ENCODE measurements around the gene HSPBAP1.

HSPBAP1 gene

GRCh38 chr3:122745369-122746021 lies 48.1 kb downstream of the HSPBAP1 start:
- H3K4me3 ChIP-seq (ENCODE audit: low read length) = no peak overlapping the region
- no peak overlapping the region for H3K27ac ChIP-seq (ENCODE audit: low read length)
- no peaks in the 10 kb centered on the region for H3K36me3 ChIP-seq (replicated peaks; ENCODE audit: insufficient read depth, low read length)
- H3K9me2 ChIP-seq (replicated peaks; ENCODE audit: insufficient read depth, low read length) = no peaks in the 10 kb centered on the region
- no peak overlapping the region for H3K9ac ChIP-seq (ENCODE audit: low read length)
- H3K4me2 ChIP-seq (ENCODE audit: low read depth, low read length) = no peak overlapping the region
- DNase-seq = no peak
- no peaks in the 10 kb centered on the region for H3F3A ChIP-seq (ENCODE audit: insufficient read depth, low read length)
- no peak for TF ChIP-seq EZH2phosphoT487 (IDR thresholded peaks at IDR 0.05; ENCODE audit: low read length)
- no peak for TF ChIP-seq EZH2 (optimal IDR thresholded peaks at IDR 0.05; ENCODE audit: low read depth, low read length)
- TF ChIP-seq CTCF (IDR thresholded peaks at IDR 0.05; ENCODE audit: low read length) = no peak
- no peaks in the 10 kb centered on the region for H3K9me3 ChIP-seq (replicated peaks; ENCODE audit: insufficient read depth, low read length)
- H3K79me2 ChIP-seq (ENCODE audit: low read length) = no peaks in the 10 kb centered on the region
- no peaks in the 10 kb centered on the region for H3K4me1 ChIP-seq (ENCODE audit: low read length)
- H2AFZ ChIP-seq (ENCODE audit: low read length) = no peak overlapping the region
- H4K20me1 ChIP-seq (ENCODE audit: insufficient read depth, low read length) = no peaks in the 10 kb centered on the region
- H3K27me3 ChIP-seq (replicated peaks; ENCODE audit: insufficient read depth, low read length) = no peaks in the 10 kb centered on the region

GRCh38 chr3:122743581-122744120 lies 50.0 kb downstream of the HSPBAP1 start:
- no peak for DNase-seq
- no peak for TF ChIP-seq EZH2 (optimal IDR thresholded peaks at IDR 0.05; ENCODE audit: low read depth, low read length)
- no peak for TF ChIP-seq CTCF (IDR thresholded peaks at IDR 0.05; ENCODE audit: low read length)
- no peak for TF ChIP-seq EZH2phosphoT487 (IDR thresholded peaks at IDR 0.05; ENCODE audit: low read length)
- no peak overlapping the region for H3K27ac ChIP-seq (ENCODE audit: low read length)

GRCh38 chr3:122742234-122742633 lies 51.4 kb downstream of the HSPBAP1 start:
- no peak overlapping the region for H2AFZ ChIP-seq (ENCODE audit: low read length)
- no peaks in the 10 kb centered on the region for H3K27me3 ChIP-seq (replicated peaks; ENCODE audit: insufficient read depth, low read length)
- H3K27ac ChIP-seq (ENCODE audit: low read length) = no peak overlapping the region
- DNase-seq = no peak
- H3K4me1 ChIP-seq (ENCODE audit: low read length) = no peaks in the 10 kb centered on the region
- H3K9me3 ChIP-seq (replicated peaks; ENCODE audit: insufficient read depth, low read length) = no peaks in the 10 kb centered on the region
- no peak overlapping the region for H3K9ac ChIP-seq (ENCODE audit: low read length)
- H3K4me3 ChIP-seq (ENCODE audit: low read length) = no peak overlapping the region
- no peak for TF ChIP-seq CTCF (IDR thresholded peaks at IDR 0.05; ENCODE audit: low read length)
- TF ChIP-seq EZH2 (optimal IDR thresholded peaks at IDR 0.05; ENCODE audit: low read depth, low read length) = no peak
- no peak for TF ChIP-seq EZH2phosphoT487 (IDR thresholded peaks at IDR 0.05; ENCODE audit: low read length)
- no peaks in the 10 kb centered on the region for H3F3A ChIP-seq (ENCODE audit: insufficient read depth, low read length)
- H3K9me2 ChIP-seq (replicated peaks; ENCODE audit: insufficient read depth, low read length) = no peaks in the 10 kb centered on the region
- H3K4me2 ChIP-seq (ENCODE audit: low read depth, low read length) = no peak overlapping the region
- H3K36me3 ChIP-seq (replicated peaks; ENCODE audit: insufficient read depth, low read length) = no peaks in the 10 kb centered on the region
- H3K79me2 ChIP-seq (ENCODE audit: low read length) = no peaks in the 10 kb centered on the region
- no peaks in the 10 kb centered on the region for H4K20me1 ChIP-seq (ENCODE audit: insufficient read depth, low read length)

More at GRCh38 chr3:122743581-122744120, 50.0 kb downstream of the HSPBAP1 start:
- Histone ChIP-seq H3F3A (ENCODE audit: insufficient read depth, low read length) (no peaks in the 10 kb centered on the region), H3K9ac (ENCODE audit: low read length) (no peak overlapping the region), H2AFZ (ENCODE audit: low read length) (no peak overlapping the region), H4K20me1 (ENCODE audit: insufficient read depth, low read length) (no peaks in the 10 kb centered on the region), H3K27me3 (replicated peaks; ENCODE audit: insufficient read depth, low read length) (no peaks in the 10 kb centered on the region), H3K9me2 (replicated peaks; ENCODE audit: insufficient read depth, low read length) (no peaks in the 10 kb centered on the region), H3K79me2 (ENCODE audit: low read length) (no peaks in the 10 kb centered on the region), H3K4me3 (ENCODE audit: low read length) (no peak overlapping the region), H3K4me2 (ENCODE audit: low read depth, low read length) (no peak overlapping the region), H3K9me3 (replicated peaks; ENCODE audit: insufficient read depth, low read length) (no peaks in the 10 kb centered on the region), H3K4me1 (ENCODE audit: low read length) (no peaks in the 10 kb centered on the region), H3K36me3 (replicated peaks; ENCODE audit: insufficient read depth, low read length) (no peaks in the 10 kb centered on the region)

All from MM.1S (cell line).